ENCODE data around the gene PKD2L2.

DNA sequence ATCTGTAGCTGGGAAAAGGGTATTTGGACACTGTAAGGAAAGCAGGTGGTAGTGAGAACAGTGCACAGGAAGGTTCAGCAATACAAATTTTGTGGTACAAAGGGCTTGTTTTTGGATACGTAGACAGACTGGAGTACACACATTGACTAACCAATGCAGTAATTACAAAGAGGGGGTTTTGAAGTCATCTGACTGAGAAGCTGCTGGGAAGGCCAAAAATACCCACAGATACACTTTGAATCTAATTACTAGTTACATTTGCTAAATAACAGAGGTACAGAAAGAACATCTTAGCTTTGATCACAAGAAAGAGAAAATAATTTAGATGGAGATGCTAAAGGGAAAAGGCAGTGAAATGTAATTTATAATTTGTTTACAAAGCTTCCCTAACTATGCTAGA, 45.9 kb downstream of the PKD2L2 start:
- TF ChIP-seq POLR2A (IDR thresholded peaks at IDR 0.05; ENCODE audit: low read depth, low read length) (no peak), TAF1 (IDR thresholded peaks at IDR 0.05; ENCODE audit: borderline replicate concordance, low read depth, low read length) (no peak), POLR2AphosphoS5 (IDR thresholded peaks at IDR 0.05; ENCODE audit: low read depth, low read length) (no peak)
